ENCODE measurements around the gene SLC13A1. TPM values are rescaled to one million over a fixed set of nuclear protein-coding genes. Genes with fewer than 3 reads are reported as not detected.
"Not testable (repeated sequence)": the region's sequence is repeated elsewhere in the genome, so short reads cannot be mapped to it uniquely, and the experiment has no call there.

Gene SLC13A1
- total RNA-seq, 1 experiment from 2014 or later: not detected

DNA sequence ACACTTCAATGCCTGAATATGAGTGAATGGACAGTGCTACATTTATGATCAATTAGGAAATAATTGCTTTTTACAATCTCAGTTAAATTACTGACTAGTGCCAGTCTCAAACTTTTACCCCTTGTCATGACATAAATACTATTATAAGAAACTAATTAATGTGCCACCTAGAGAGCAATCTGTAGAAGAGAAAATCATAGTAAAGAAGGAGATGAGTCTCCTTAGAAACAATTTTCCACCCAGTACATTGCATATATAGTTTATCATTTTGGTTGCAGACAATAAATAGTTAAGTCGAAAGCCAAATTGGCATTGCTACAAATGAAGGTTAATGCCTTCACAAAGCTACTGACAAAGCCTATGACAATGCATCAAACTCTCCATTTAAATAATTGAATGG is 68.6 kb downstream of the SLC13A1 start:
- DNase-seq (ENCODE audit: low spot score): no peak

DNA sequence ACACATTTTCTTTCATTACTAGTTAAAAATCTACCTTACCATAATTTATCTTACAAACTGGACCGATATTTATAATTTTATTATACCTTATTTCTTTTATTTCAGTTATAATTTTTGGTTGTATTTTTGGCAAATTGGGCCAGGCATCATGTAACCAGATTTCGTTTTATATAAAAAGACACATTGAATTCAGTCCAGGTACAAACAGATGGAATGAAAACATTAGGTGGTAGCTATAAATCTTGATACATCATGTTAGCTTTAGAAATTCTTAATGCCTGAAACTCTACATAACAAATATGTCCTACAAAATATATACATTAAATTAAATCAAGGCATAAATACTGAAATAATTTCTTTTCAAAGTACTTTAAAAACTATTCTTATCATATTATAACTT is 73.1 kb downstream of the SLC13A1 start:
- no peak for DNase-seq (ENCODE audit: low spot score)

DNA sequence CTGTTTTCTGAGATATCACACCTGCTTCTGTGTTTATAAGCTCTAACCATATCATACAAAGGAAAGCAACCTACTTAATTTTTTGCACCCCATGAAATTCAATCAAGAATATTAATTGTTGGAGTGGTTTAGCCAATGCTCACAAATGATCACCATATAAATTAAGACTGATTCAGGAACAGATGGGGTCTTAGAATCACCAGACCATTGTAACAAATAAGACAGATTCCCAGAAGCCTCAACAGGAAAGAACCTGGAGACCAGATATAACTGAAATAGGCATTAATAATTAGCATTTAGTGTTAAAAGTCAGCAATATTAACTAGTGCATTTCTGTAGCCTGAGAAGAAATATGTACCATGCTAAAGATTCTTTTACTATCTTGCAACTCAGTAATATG is 73.6 kb downstream of the SLC13A1 start:
- no peak for DNase-seq (ENCODE audit: low spot score)

DNA sequence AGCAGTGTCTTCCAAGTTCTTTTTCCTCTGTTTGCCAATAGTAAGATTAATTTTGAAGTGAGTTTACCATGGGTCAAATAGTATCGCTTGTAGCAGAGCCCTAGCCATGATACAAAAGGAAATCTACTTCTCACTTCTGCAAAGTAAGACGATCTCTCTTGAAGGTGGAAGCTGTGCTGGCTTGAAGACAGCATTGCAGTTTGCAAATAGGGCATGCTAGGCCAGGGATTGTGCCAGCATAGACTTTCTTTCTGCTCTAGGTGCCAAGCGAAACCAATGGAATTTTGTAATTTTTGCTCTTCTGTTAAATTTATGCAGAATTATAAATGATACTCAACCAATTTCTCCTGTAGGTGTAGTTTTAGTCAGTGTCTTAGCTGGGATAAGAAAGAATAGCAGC is 74.5 kb downstream of the SLC13A1 start:
- DNase-seq (ENCODE audit: low spot score): no peak

DNA sequence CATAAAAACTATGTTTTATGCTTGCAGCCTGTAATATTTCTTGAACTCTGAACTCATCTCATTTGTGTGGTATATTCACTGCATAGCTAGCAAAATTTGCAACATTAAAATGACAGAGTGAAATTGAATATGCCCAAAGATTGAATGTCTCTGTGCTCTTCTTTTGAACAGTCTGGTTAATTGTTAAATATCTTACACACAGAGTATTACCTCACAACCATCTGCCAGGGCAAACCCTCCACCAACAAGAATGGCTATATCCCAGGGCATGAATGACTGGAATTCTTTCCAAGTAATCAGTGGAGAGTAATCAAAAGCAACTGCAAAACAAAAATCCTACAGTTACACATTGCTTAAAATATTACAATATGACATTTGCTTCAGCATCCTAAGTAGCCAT is 76.9 kb downstream of the SLC13A1 start:
- DNase-seq (ENCODE audit: low spot score): no peak

DNA sequence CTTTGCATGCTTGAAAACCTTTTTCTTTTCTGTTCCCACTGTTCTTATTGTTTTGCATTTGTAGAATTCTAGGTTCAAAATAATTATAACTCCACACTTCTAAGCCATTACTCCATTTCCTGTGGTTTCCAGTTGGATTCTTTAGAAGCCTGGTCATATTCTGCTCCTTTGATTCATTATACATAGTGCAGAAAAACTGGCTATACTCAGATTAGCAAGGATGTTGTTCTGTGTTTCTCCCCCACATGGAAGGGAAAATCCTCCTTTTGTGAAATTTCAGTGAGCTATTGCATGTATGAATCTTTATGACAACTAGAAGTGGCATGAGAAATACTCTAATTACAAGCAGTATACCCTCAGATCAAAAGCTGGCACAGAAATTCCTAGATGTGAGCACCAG is 79.5 kb downstream of the SLC13A1 start:
- DNase-seq (ENCODE audit: low spot score): no peak

DNA sequence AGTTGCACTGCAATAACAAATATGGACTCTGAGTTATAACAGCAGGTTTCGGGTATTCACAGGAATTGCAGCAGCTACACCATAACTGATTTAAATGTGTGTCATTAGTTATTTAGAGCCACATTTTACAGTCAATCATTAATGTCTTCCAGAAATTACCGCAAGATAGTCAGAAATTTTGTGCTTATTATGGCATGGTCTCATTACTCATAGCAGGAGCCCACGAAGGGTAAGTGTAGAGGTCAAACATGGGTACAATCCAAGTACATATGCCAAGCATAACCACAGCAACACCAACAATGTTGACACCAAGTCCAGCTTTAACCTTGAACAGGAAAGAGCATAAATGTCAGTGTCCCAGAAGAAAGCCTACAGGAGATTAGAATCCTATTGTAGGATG is 84.4 kb downstream of the SLC13A1 start:
- DNase-seq (ENCODE audit: low spot score): no peak

DNA sequence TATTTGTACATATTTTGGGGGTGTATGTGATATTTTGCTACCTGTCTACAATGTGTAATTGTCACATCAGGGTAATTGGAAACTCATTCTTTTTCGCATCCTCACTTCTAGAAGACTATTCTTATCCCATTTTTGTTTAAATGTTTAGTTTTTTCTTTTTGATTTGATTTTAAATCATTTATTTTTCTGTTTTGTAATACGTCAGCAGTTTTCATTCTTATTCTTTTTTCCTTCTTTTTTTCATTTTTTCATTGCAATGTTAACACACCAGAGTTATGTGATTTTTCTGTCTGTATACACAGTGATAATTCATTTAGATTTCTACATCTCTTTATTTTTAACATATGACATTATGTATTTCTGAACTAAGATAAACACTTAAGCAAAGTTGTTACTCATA is 85.5 kb downstream of the SLC13A1 start:
- DNase-seq (ENCODE audit: low spot score): no peak

DNA sequence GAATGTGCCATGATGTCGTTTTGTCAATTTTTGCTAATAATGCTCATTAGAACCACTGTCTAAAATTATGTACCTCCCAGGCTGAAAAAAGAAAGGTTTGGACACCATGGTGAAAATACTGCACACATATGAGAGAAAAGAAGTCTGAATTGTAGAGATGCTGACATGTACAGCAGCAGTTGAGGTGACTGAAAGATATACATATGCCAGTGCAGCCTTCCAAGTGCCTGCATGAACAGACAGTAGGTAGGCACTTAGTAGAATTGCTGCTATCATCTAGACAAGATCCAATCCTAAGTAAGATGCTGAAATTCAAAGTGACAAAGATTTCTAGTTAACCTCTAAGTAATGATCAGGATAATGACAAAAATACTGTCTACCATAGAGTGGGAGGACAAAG is 86.9 kb downstream of the SLC13A1 start:
- no peak for DNase-seq (ENCODE audit: low spot score)

DNA sequence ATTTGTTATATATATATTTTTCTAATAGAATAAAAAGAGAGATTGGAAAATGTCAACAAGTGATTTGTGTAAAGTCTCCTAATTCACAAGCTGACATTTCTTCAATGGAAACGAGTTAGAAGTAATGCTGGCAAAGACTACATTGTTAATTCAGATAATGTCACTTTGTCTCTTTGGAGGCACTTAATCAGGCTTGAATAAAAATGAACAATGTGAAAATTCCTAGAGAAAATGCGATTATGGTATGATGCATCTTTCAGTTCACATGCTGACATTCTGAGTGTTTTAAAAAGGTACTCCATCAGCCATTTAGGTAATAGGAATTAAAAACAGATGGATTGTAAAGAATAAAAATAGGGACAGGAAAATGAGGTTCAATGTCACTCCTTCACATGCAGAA is 100.1 kb downstream of the SLC13A1 start:
- DNase-seq (ENCODE audit: low spot score): no peak

DNA sequence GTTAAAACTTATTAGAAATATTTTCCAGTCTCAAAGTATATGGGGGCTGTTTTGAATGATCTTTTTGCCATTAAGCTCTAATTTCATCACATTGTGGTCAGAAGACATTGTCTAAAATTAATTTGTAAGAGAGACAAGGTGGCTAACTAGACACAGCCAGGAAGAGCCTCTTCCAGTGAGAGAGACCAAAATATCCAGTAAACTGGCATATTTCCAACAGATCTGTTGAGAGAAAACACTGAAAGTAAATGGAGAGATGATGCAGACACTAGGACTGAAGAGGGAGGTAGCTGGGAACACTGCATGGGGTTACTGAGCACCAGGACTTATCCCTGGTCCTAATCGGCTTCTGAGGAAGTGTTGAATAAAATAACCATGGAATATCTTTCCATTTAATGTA is 102.8 kb downstream of the SLC13A1 start:
- no peak for DNase-seq (ENCODE audit: low spot score)

DNA sequence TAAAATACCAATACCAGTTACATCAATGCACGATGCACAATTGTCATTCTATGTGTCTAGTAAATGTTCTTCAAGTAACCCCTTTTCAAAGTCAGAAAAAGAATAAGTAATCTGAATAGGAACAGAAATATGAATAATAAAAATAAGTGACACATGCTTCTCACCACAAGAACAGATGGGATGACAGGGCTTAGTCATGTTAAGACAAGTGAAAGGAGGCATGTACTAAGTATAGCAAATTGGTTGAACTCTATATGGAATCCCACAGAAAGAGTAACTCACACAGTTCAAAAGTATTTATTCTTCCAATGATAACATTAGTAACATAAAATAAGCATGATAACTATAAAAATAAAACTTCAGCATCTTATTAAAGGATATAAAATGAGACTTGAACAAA is 103.3 kb downstream of the SLC13A1 start:
- no peak for DNase-seq (ENCODE audit: low spot score)

DNA sequence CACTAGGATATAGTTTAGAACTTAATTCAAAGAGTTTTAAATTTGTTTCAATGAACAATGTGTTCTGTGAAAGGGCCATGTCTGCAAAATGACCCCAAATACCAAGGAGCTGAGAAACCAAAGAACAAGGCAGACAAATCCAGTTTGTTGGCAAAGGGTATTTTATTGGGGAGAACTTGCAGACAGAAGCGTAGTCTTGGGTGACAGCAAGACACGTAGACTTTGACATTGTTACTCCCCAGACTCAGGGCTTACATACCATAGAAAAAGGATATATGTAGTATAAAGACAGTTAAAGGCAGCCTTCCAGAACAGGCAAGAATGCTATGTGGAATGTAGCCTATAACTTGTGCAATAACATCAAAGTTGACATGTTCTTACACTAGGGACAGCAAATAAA is 109.3 kb downstream of the SLC13A1 start:
- no peak for DNase-seq (ENCODE audit: low spot score)

DNA sequence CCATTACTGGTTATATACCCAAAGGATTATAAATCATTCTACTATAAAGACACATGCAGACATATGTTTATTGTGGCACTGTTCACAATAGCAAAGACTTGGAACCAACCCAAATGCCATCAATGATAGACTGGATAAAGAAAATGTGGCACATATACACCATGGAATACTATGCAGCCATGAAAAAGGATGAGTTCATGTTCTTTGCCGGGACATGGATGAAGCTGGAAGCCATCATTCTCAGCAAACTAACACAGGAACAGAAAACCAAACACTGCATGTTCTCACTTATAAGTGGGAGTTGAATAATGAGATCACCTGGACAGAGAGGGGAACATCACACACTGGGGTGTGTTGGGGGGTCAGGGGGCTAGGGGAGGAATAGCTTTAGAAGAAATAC is 112.9 kb downstream of the SLC13A1 start:
- not testable (repeated sequence) for DNase-seq (ENCODE audit: low spot score)

DNA sequence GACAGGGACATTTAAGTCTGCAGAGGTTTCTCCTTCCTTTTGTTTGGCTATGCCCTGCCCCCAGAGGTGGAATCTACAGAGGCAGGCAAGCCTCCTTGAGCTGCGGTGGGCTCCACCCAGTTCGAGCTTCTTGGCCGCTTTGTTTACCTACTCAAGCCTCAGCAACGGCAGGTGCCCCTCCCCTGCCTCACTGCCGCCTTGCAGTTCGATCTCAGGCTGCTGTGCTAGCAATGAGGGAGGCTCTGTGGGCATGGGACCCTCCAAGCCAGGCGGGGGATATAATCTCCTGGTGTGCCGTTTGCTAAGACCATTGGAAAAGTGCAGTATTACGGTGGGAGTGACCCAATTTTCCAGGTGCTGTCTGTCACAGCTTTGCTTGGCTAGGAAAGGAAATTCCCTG is 114.9 kb downstream of the SLC13A1 start:
- not testable (repeated sequence) for DNase-seq (ENCODE audit: low spot score)

DNA sequence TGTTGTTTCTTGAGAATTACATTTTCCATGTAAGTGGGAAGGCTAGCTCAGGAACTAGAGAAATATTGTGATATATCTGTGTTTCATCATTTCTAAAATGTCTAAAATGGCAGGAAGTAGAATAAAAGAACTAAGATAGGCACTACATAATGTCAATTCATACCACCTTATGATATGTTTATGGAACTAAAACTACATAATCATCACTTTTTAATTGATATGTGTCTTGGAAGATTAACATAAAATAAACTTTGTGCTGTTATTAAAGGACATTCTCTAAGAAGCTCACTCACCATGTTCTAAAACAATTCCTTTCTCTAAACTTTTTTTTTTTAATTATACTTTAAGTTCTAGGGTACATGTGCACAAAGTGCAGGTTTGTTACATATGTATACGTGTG is 120.7 kb downstream of the SLC13A1 start:
- DNase-seq (ENCODE audit: low spot score): no peak

DNA sequence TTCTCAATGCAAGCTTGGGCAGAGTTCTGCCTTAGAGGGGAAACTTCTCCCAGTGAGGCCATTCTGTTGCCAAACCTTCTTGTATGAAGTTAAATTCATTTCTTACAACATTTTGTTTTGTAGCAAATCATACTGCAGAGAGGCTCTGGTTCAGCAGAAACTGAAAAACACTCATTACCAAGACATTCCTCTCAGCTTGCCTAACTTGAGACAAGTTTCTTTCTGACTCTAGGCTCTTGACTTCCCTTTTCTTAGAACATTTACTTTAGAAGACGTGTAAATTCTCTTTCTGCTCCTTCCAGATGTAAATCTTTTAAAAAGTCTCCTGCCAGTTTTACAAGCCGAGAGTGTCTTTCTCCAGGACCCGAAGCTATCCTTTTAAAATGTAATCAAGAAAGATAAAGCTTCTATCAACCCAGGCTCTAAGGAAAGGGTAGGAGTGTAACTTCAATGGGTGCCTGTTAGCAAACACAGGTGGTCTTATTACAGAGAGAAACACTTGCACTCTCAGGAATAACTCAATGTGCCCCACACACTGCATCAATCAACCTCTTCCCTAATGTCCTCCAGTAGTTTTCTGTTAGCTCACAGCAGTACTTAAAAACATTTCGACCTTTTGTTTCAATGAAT is 123.8 kb downstream of the SLC13A1 start:
- no peak for DNase-seq (ENCODE audit: low spot score)

DNA sequence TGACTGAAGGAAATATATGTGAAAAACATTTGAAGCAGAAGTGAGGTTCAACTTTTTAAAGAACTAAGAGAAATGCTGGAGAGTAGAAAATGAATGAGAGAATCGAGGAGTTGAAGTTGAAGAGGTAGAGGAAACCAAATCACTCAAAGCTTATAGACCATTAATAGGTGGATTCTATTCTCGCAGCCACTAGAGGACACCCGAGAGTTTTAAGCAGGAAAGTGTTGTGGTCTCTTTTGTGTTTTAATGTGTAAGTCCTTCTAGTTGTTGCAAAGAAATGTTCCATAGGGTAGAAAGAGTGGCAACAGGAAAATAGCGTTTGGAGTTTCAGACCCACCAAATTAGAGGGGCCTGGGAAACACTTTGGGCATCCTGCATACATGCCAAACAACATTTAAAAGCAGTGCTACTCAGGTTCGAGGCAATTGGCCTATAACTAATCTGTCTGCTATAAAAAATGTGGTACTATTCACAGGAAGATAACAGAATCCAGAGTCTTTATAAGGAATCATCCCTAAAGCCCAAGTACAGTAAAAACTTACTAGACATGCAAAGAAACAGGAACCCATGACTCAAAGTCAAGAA is 129.0 kb downstream of the SLC13A1 start:
- peak; percentile 60 for DNase-seq (ENCODE audit: low spot score)

DNA sequence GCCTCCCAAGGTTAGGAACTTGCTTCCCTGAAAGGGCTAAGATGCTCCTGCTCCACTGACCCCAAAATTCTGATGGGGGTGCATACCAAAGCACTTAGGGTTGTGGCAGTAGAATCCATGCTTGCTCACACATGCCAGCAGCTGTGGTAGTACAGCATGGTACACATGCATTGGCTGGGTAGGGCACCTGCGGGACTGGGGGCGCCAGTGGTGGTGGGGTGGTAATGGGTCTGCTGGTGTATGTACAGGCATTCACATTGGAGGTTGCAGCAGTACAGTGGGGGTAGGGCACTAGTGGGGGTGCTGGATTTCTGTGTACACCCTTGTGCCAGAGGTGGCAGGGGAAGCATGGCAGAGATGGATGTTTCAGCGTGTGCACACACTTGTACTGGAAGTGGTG is 132.0 kb downstream of the SLC13A1 start:
- no peak for DNase-seq (ENCODE audit: low spot score)

Other genes starting within 250 kb of the SLC13A1 start
- gene TAS2R16, start 204.3 kb downstream of the SLC13A1 start, total RNA-seq (2014; rRNA removed; shearing (Covaris generic)): not detected in 2 replicates

Measured in HT-29 (cell line).